Calu3 (cell line): ENCODE results near the gene VIPR2. TPM values are rescaled to one million over a fixed set of nuclear protein-coding genes. Genes with fewer than 3 reads are reported as not detected.

Experiments used
- BruUV-seq: library from RNA; stranded (reverse); fragments of 400-500 nt; replicated peaks from 2 replicates; lab custom pipeline; 2021; lab: Mats Ljungman, UMichigan
- CTCF ChIA-PET: fragments of 300-600 bp; sonication (Branson Sonifier 250); formaldehyde crosslinking; loops from one replicate; lab custom pipeline; 2022; ENCODE audit warnings: antibody characterized with exemption; lab: Charles Lee
- DNase-seq: peaks from one replicate; pipeline ENCODE4 v3.0.0; 2022
- H3K27ac Mint-ChIP-seq: one replicate; pipeline ENCODE4 v1.8.0; 2022; ENCODE audit warnings: mixed read lengths; ENCODE audit not compliant: unreplicated experiment
- H3K27me3 Mint-ChIP-seq: one replicate; pipeline ENCODE4 v1.8.0; 2022; ENCODE audit warnings: mixed read lengths; ENCODE audit not compliant: unreplicated experiment
- H3K36me3 Mint-ChIP-seq: one replicate; pipeline ENCODE4 v1.8.0; 2022; ENCODE audit warnings: mild to moderate bottlenecking, moderate library complexity, mixed read lengths; ENCODE audit not compliant: insufficient read depth, unreplicated experiment
- H3K4me1 Mint-ChIP-seq: one replicate; pipeline ENCODE4 v1.8.0; 2022; ENCODE audit warnings: mild to moderate bottlenecking, low read depth, mixed read lengths; ENCODE audit not compliant: unreplicated experiment
- H3K4me3 Mint-ChIP-seq: one replicate; pipeline ENCODE4 v1.8.0; 2022; ENCODE audit warnings: mild to moderate bottlenecking, low read depth, moderate library complexity, mixed read lengths; ENCODE audit not compliant: unreplicated experiment
- H3K9me3 Mint-ChIP-seq: one replicate; pipeline ENCODE4 v1.8.0; 2022; ENCODE audit warnings: low read depth, mixed read lengths; ENCODE audit not compliant: unreplicated experiment
- CTCF ChIP-seq: fragments of 200-600 bp; IDR thresholded peaks from one replicate; pipeline ENCODE4 v1.8.0; 2022; ENCODE audit warnings: antibody characterized with exemption; ENCODE audit not compliant: unreplicated experiment
- intact Hi-C: fragments of 100-400 bp; cut with micrococcal nuclease; formaldehyde crosslinking; loops from one replicate; pipeline ENCODE4 v1.10.0; 2022; ENCODE audit not compliant: unreplicated experiment
- total RNA-seq: library from RNA; stranded (reverse); gene quantifications from 2 replicates; pipeline ENCODE4 v1.2.3, GENCODE V29; 2022

The VIPR2 gene
- total RNA-seq, 1 experiment from 2014 or later, result not detected

GRCh38 chr7:159004411-159004810 is 140.3 kb downstream of the VIPR2 start:
- Mint-ChIP-seq H3K36me3 (no peaks in the 10 kb centered on the region), H3K27ac (no peak overlapping the region), H3K9me3 (no peaks in the 10 kb centered on the region), H3K27me3 (peaks cover 14% of the 10 kb centered on the region), H3K4me3 (no peak overlapping the region), H3K4me1 (no peaks in the 10 kb centered on the region)
- CTCF ChIA-PET, result no interaction called here
- intact Hi-C loops, result no loop called here
- no peak for DNase-seq
- TF ChIP-seq CTCF, result no peak
- no TSS peak for BruUV-seq

DNA sequence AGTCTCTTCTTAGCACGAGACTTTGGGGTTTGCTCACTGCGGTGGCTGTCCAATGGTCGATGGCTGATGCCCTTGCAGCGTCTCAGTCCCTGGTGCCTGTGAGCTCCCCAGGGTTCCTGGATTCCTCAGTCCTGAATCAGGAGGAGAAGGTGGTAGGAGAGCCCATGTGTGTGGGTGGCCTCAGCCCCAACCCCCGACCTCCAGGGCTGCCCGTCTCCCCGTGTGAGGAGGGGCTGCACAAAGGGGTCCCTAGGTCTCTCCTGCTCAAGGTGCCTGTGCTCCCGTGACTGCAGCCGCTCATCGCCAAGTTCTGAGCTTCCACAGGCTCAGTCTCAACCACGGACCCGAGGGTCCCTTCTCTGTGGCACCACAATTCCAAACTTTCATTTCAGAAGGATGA is 142.9 kb downstream of the VIPR2 start:
- H3K27me3 Mint-ChIP-seq, result peaks cover 14% of the 10 kb centered on the region
- H3K36me3 Mint-ChIP-seq, result no peaks in the 10 kb centered on the region
- no peaks in the 10 kb centered on the region for H3K4me1 Mint-ChIP-seq
- intact Hi-C loops, result no loop called here
- TF ChIP-seq CTCF, result no peak
- DNase-seq, result no peak
- no peak overlapping the region for H3K4me3 Mint-ChIP-seq
- no peak overlapping the region for H3K27ac Mint-ChIP-seq
- no peaks in the 10 kb centered on the region for H3K9me3 Mint-ChIP-seq
- BruUV-seq, result no TSS peak
- CTCF ChIA-PET, result no interaction called here

- CTCF ChIA-PET, result no interaction called here
- BruUV-seq, result no TSS peak
- no peak for DNase-seq
- H3K27me3 Mint-ChIP-seq, result peaks cover 14% of the 10 kb centered on the region
- no peaks in the 10 kb centered on the region for H3K4me1 Mint-ChIP-seq
- no peaks in the 10 kb centered on the region for H3K9me3 Mint-ChIP-seq
- no peak overlapping the region for H3K4me3 Mint-ChIP-seq
- no peaks in the 10 kb centered on the region for H3K36me3 Mint-ChIP-seq
- no peak overlapping the region for H3K27ac Mint-ChIP-seq
- no peak for TF ChIP-seq CTCF
- intact Hi-C loops, result no loop called here
Measured at GRCh38 chr7:159000859-159001435, 143.7 kb downstream of the VIPR2 start.

DNA sequence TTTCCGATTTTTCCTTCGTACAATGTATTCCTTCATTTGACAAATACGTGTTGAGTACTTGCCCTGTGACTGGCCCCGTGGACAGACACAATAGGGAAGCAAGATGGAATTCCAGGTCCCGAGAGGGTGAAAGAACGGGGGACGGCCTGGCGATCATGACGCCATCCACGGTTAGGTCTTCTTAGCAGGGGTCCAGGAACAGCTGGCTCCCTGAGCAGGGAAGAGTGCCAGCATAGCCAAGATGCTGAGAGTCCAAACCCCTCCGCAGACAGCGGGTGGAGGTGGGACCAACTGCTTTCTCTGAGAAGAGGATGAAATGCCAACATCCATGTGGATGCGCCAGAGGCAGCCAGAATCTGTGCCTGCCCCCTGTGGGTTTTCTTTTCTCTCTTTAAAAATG is 144.6 kb downstream of the VIPR2 start:
- CTCF ChIA-PET, result no interaction called here
- H3K27ac Mint-ChIP-seq, result no peak overlapping the region

More for the DNA sequence above, 144.6 kb downstream of the VIPR2 start:
- no peak for TF ChIP-seq CTCF
- no peaks in the 10 kb centered on the region for H3K4me1 Mint-ChIP-seq
- H3K27me3 Mint-ChIP-seq, result peaks cover 14% of the 10 kb centered on the region
- no TSS peak for BruUV-seq
- H3K4me3 Mint-ChIP-seq, result no peak overlapping the region
- intact Hi-C loops, result no loop called here
- DNase-seq, result no peak
- no peaks in the 10 kb centered on the region for H3K9me3 Mint-ChIP-seq
- no peaks in the 10 kb centered on the region for H3K36me3 Mint-ChIP-seq
